ENCODE results near the gene SCRN1. TPM values are rescaled to one million over a fixed set of nuclear protein-coding genes. Genes with fewer than 3 reads are reported as not detected.

The SCRN1 gene
- total RNA-seq, 1 experiment from 2014 or later, result 96.2 TPM

DNA sequence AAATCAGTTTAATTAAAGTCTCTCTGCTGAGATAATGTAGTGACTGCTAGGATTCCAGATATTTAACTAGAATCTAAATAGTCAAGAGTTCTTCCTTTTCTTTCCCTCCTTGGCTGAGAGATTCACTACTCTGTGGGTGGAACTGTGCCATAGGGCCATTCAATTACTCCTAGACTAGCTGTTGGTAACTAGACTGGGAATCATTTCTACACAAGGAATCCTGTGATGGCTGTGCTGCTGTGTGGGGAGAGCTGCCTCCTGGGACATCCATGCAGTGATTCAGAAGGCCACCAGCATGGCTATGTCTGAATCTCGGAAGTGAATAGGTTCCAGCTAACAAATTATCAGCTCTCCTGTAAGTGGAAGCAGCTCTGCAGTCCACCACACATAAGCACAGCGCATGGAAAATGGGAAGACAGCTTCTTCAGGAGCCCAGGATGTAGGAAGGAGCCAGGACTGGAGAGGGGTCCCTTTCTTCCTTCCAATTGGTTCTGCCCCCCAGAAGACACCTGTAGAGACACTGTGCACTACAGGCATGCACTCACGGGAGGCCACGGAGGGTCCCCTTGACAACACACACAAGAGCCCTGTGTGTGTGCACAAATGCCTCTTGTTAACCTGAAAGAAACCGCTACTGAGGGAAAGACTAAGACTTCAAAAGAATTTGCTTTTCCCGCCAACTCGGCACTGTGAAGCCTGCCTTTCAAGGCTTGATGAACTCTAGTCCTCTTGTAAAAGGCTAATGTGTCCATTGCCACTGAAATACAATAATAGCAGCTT is 66.5 kb downstream of the SCRN1 start:
- POLR2A ChIA-PET, result no interaction called here
- CTCF ChIA-PET, result interaction anchor here (2.0 to 2.6 kb wide), 2 partner anchors 117 to 176 kb away, joined by 9 to 32 read pairs; partner anchors contain the start of gene WIPF3
- Mint-ChIP-seq H3K9me3 (no peaks in the 10 kb centered on the region), H3K4me1 (no peaks in the 10 kb centered on the region), H3K36me3 (peaks cover 30% of the 10 kb centered on the region), H3K27me3 (ENCODE audit: low read depth) (no peaks in the 10 kb centered on the region), H3K4me3 (no peak overlapping the region), H3K27ac (no peak overlapping the region)
- DNase-seq (ENCODE audit: low spot score) (no peak), ATAC-seq (no peak)
- no peak for TF ChIP-seq SMAD3 (CRISPR knock-in tag; IDR thresholded peaks at IDR 0.05; ENCODE audit: borderline replicate concordance)
- TF ChIP-seq JAZF1 (CRISPR knock-in tag; IDR thresholded peaks at IDR 0.05), result no peak
- TF ChIP-seq OVOL2 (CRISPR knock-in tag; IDR thresholded peaks at IDR 0.05; ENCODE audit: borderline replicate concordance), result no peak
- TF ChIP-seq MAX (CRISPR knock-in tag; IDR thresholded peaks at IDR 0.05), result no peak
- no peak for TF ChIP-seq RELA (CRISPR knock-in tag; IDR thresholded peaks at IDR 0.05; ENCODE audit: borderline replicate concordance)
- no peak for TF ChIP-seq ZNF232 (CRISPR knock-in tag; IDR thresholded peaks at IDR 0.05)
- TF ChIP-seq SP1 (CRISPR knock-in tag; conservative IDR thresholded peaks at IDR 0.05), result no peak
- no peak for TF ChIP-seq ZNF423 (CRISPR knock-in tag; IDR thresholded peaks at IDR 0.05)
- TF ChIP-seq MXD4 (CRISPR knock-in tag; IDR thresholded peaks at IDR 0.05; ENCODE audit: borderline replicate concordance), result no peak
- no peak for TF ChIP-seq MYBL2 (CRISPR knock-in tag; IDR thresholded peaks at IDR 0.05)
- TF ChIP-seq, protein P1, sequence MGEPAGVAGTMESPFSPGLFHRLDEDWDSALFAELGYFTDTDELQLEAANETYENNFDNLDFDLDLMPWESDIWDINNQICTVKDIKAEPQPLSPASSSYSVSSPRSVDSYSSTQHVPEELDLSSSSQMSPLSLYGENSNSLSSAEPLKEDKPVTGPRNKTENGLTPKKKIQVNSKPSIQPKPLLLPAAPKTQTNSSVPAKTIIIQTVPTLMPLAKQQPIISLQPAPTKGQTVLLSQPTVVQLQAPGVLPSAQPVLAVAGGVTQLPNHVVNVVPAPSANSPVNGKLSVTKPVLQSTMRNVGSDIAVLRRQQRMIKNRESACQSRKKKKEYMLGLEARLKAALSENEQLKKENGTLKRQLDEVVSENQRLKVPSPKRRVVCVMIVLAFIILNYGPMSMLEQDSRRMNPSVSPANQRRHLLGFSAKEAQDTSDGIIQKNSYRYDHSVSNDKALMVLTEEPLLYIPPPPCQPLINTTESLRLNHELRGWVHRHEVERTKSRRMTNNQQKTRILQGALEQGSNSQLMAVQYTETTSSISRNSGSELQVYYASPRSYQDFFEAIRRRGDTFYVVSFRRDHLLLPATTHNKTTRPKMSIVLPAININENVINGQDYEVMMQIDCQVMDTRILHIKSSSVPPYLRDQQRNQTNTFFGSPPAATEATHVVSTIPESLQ (CRISPR knock-in tag; IDR thresholded peaks at IDR 0.05), result no peak
- TF ChIP-seq JUN (CRISPR knock-in tag; IDR thresholded peaks at IDR 0.05), result no peak
- TF ChIP-seq FOXK1 (CRISPR knock-in tag; IDR thresholded peaks at IDR 0.05), result no peak
- no peak for TF ChIP-seq ZNF219 (CRISPR knock-in tag; IDR thresholded peaks at IDR 0.05; ENCODE audit: borderline replicate concordance)
- no peak for TF ChIP-seq CBFB (CRISPR knock-in tag; IDR thresholded peaks at IDR 0.05; ENCODE audit: low read depth)
- TF ChIP-seq, protein P2, sequence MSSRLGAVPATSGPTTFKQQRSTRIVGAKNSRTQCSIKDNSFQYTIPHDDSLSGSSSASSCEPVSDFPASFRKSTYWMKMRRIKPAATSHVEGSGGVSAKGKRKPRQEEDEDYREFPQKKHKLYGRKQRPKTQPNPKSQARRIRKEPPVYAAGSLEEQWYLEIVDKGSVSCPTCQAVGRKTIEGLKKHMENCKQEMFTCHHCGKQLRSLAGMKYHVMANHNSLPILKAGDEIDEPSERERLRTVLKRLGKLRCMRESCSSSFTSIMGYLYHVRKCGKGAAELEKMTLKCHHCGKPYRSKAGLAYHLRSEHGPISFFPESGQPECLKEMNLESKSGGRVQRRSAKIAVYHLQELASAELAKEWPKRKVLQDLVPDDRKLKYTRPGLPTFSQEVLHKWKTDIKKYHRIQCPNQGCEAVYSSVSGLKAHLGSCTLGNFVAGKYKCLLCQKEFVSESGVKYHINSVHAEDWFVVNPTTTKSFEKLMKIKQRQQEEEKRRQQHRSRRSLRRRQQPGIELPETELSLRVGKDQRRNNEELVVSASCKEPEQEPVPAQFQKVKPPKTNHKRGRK (CRISPR knock-in tag; IDR thresholded peaks at IDR 0.05; ENCODE audit: borderline replicate concordance), result no peak
- TF ChIP-seq FOXJ3 (CRISPR knock-in tag; IDR thresholded peaks at IDR 0.05; ENCODE audit: borderline replicate concordance), result no peak
- TF ChIP-seq ZNF281 (CRISPR knock-in tag; IDR thresholded peaks at IDR 0.05), result no peak
- TF ChIP-seq TEAD4 (CRISPR knock-in tag; IDR thresholded peaks at IDR 0.05), result no peak
- no peak for TF ChIP-seq ZNF416 (CRISPR knock-in tag; IDR thresholded peaks at IDR 0.05)
